Measurements from ENCODE around the gene LBR.

Gene LBR

GRCh38 chr1:225412321-225412720 is 15.5 kb downstream of the LBR start:
- DNase-seq (ENCODE audit: extremely low read depth, low read depth): no peak
- TF ChIP-seq, protein P1, sequence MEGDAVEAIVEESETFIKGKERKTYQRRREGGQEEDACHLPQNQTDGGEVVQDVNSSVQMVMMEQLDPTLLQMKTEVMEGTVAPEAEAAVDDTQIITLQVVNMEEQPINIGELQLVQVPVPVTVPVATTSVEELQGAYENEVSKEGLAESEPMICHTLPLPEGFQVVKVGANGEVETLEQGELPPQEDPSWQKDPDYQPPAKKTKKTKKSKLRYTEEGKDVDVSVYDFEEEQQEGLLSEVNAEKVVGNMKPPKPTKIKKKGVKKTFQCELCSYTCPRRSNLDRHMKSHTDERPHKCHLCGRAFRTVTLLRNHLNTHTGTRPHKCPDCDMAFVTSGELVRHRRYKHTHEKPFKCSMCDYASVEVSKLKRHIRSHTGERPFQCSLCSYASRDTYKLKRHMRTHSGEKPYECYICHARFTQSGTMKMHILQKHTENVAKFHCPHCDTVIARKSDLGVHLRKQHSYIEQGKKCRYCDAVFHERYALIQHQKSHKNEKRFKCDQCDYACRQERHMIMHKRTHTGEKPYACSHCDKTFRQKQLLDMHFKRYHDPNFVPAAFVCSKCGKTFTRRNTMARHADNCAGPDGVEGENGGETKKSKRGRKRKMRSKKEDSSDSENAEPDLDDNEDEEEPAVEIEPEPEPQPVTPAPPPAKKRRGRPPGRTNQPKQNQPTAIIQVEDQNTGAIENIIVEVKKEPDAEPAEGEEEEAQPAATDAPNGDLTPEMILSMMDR (IDR thresholded peaks at IDR 0.05; ENCODE audit: low read depth, low read length): no peak

DNA sequence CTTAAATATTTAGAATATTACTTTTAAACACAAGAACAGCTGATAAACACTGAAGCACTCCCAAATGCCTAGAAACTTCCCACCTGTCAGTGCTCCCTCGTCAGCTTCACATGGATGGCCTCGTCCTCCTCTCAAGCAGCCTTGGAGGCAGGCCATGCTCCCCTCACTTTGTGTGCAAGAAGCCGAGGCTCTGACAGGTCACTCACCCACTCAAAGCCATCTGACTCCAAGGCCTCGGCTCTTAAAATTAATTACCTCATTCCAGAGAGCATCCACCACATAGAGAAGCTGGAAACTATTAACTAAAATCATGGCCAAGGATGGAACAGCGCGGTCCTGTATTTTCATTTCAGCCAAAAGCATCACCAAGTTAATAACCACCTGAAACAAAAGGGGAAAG is 17.8 kb downstream of the LBR start:
- TF ChIP-seq, protein P1 (IDR thresholded peaks at IDR 0.05; ENCODE audit: low read depth, low read length): no peak
- no peak for DNase-seq (ENCODE audit: extremely low read depth, low read depth)

DNA sequence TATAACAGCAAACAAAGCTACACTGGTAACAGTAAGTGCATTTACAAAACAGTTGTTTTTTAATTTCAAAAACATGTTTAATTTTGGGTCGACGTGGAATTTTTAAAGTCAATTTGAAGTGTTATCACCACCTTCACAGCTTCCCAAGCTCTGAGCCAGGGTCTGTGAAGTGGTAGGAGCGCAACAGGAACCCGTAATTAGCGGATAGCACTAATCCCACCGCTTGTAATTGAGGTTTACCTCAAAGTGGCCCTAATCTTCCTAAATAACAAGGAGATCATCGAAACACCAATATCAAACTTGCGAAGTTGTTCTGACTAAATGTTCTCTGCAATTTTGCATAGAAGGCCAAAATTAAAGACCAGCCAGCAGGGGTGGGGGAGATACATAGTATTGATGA is 18.8 kb downstream of the LBR start:
- no peak for DNase-seq (ENCODE audit: extremely low read depth, low read depth)
- TF ChIP-seq, protein P1 (IDR thresholded peaks at IDR 0.05; ENCODE audit: low read depth, low read length): no peak

DNA sequence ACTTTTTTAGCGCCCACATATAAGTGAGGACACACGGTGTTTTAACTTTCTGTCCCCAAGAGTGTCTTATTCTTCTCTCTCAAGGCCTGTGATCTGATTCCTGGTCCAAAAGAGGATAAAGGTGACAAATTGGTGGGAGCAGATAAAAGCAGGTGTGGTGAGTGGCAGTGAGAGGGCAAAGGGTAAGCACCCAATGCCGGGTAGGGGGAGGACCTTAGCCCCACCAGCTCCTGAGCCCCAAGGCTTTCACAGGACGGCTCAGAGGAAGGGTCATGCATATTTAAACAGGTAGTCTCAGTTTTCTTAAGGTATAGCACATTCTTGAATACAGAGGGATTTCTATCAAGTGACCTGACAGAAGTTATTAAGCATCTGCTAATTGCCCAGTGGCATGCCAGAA is 19.6 kb downstream of the LBR start:
- TF ChIP-seq, protein P1 (IDR thresholded peaks at IDR 0.05; ENCODE audit: low read depth, low read length): no peak
- DNase-seq (ENCODE audit: extremely low read depth, low read depth): no peak

DNA sequence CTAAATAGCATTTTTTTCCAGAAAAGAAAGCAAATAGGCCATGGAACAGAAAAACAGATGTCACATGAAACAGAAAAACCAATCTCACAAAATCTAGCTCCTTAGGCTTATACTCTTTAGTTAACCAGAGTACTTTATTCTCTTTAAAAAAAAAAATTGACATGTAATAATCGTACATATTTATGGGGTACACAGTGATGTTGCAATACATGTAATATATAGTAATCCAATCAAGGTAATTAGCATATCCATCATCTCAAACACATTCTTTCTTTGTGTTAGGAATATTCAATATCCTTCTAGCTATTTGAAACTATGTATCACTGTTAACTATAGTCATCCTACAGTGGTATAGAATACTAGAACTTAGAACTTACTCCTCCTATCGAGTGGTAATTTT is 20.1 kb downstream of the LBR start:
- TF ChIP-seq, protein P1 (IDR thresholded peaks at IDR 0.05; ENCODE audit: low read depth, low read length): no peak
- no peak for DNase-seq (ENCODE audit: extremely low read depth, low read depth)

- DNase-seq (ENCODE audit: extremely low read depth, low read depth): no peak
- TF ChIP-seq, protein P1 (IDR thresholded peaks at IDR 0.05; ENCODE audit: low read depth, low read length): no peak
These were observed 20.7 kb downstream of the LBR start for GRCh38 chr1:225406976-225407725.

DNA sequence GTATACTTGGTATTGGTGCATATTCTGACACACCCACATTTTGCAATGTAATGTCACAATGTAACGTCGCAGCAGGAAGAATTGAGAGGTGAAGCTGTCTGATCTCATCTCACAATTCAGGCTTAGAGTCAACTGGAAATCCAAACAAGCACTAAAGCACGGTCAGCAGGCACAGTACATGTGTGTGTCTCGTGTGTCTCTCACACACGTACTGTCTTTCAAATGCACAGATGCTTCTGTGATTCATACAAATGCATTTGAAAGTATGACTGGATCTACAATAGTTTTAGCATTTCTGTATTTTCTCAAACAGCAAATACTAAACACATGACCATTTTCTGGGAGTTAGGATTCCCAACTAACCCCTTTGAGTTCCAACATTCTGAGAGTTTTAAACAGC is 26.9 kb downstream of the LBR start:
- TF ChIP-seq, protein P1 (IDR thresholded peaks at IDR 0.05; ENCODE audit: low read depth, low read length): no peak

More for the DNA sequence above, 26.9 kb downstream of the LBR start:
- no peak for DNase-seq (ENCODE audit: extremely low read depth, low read depth)

Measured in AG09319 (cell line).